GM19324 (cell line): ENCODE results near the gene B3GALT6.
"Not testable (repeated sequence)": the region's sequence is repeated elsewhere in the genome, so short reads cannot be mapped to it uniquely, and the experiment has no call there.

Experiments used
- ATAC-seq: cut with Tn5 transposase; IDR thresholded peaks from one replicate; pipeline ENCODE4 v1.9.1; 2021; ENCODE audit warnings: mild to moderate bottlenecking, moderate library complexity; ENCODE audit not compliant: unreplicated experiment, low FRiP score

Gene B3GALT6

GRCh38 chr1:1242461-1243265, 10.6 kb downstream of the B3GALT6 start:
- ATAC-seq = no peak

DNA sequence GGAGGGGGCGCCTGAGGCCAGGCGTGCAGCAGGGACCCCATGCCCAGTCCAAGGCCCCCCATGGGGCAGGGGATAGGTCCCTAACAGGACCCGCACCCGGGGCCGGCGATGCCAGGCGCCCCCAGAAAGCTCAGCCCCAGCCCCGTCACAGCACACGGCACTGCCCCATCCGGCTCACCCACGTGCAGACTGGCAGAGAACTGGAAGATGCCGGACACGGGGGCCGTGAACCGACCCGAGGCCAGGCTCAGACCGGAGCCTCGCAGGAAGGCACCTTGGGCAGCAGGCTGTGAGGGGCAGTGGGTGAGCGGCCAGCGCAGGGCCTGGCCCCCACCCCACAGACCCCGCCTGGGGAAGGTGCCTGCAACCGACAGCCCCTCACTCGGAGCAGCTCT, 11.2 kb downstream of the B3GALT6 start:
- ATAC-seq = no peak

DNA sequence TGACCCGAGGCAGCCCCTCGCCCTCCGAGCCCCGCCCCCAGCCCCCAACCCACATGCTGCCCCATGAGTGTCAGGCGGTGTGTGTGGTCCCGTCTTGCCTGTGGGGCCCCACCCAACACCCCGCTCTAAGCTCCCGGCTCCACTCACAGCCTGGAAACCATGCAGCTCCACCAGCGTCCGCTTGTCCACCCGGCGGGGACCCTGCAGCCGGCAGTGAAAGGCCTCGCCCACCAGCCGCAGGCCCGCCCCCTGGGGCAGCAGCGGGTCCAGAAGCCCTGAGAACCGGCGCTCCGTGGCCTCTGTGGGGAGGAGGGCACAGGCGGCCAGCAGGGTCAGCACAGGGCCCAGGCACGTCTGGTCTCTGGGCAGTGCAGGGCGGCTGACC, 11.8 kb downstream of the B3GALT6 start:
- ATAC-seq = no peak

DNA sequence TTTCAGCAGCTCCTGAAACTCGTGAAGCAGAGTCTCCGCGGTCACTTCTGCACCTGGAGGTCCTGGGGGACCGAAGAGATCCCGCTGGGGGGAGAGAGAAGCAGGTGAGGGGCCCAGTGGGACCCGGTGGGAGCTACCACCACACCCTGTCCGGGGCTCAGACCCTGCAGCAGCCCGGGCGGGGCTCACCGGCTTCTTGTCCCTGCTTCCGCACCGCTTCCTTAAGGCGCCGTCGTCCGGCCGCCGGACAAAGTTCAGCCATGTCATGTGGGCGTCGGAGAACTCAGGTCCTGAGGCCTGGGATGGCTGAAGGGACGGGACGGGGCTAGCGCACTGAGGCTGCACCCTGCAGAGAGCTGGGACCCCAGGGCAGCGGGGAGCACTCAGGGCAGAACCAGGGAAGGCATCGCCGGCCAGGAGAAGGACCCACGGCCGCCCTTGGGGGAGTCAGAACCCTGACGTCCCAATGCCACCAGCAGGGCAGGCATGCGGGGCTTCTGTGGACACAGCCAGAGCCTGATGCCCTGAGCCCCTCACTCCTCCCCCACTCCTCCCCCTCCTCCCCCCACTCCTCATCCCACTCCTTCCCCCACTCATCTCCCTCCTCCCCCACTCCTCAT, 12.3 kb downstream of the B3GALT6 start:
- no peak for ATAC-seq

DNA sequence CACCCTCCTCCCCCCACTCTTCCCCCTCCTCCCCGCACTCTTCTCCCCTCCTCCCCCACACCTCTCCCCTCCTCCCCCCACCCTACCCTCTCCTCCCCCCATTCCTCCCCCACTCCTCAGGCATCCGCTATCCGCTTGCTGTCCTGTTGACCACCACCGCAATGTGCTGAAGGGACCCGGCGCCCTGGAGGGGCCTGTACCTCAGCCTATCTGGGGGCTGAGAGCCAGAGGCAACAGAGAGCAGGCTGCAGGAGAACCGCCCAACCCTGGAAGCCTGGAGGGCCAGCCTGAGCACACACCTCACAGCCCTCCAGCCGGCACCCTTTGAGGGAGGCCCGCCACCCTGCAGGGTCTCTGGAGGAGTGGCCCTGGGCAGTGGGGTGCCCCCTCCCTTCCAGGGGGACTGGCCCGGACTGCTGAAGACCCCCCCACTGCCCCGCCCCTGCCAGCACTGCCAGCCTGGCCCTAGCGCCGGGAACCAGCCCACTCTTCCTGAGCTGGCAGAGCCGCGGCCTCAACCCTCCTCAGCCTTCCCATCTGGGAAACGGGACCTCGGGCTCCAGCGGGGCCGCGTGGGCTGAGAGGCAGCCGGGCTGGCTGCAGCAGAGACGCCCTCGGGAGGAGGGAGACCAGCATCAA, 13.3 kb downstream of the B3GALT6 start:
- no peak for ATAC-seq

DNA sequence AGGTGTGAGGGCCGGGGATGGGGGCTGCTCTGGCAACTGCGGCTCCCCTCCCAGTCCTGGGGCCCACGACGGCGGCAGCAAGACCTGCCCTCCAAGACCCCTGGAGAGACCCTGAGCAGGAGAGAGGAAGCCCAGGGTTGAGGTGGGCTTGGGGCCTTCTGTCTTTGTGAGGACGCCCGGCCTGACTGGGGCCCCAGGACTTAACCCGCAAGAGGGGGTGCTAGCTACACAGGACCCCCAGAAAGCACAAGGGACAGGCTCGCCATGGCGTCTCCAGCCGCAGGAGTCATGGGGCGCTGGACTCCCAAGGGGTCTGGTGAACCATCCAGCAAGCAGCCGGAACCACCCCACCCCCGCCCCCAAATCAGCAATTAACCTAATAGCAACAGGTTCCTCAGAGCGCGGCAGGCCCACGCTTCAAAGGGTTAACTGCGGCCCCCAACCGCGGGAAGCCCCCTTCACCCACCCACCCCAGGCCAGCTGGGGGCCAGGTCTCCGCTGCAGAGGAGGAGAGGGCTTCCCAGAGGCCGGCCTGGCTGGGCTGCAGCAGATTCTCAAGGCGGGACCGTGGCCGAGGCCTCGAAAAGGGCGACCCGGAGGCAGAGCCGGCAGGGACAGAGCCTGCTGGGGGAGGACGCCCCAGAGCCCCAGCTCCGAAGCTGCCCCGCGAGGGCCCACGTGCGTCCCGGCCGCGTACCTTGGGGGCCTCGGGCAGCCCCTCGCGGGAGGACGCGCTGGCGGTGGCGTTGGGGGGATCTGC, 14.0 kb downstream of the B3GALT6 start:
- no peak for ATAC-seq

GRCh38 chr1:1246577-1247340, 14.7 kb downstream of the B3GALT6 start, which contains the start of gene C1QTNF12:
TSS of gene C1QTNF12 (minus strand) at chr1:1246722. CDS start at chr1:1246690, 32 bp downstream.
- no peak for ATAC-seq

DNA sequence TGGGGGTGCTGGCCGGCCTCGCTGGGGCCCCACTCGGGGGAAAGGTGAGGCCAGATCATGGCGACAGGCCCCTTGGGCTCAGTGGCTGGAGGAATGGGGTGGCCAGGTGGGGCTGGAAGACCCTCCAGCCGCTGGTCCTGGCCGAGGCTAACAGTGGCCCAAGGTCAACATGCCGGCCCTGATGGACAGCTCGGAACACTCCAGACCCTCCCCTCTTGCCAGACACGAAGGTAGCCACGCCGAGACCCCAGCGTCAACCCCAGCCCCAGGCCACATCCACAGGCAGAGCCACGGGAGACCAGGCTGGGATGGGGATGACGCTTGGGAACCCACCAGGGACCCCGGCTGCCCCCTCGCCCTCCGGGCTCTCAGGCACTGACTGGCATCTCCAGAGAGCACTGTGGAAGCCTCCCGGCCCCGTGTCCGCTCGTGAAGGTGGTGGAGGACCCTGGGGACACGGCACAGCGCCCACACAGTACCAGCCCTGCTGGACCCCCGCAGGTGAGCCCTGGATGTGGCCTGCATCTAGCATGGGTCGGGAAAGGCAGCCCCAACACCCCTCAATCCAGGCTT, 15.4 kb downstream of the B3GALT6 start:
- no peak for ATAC-seq

DNA sequence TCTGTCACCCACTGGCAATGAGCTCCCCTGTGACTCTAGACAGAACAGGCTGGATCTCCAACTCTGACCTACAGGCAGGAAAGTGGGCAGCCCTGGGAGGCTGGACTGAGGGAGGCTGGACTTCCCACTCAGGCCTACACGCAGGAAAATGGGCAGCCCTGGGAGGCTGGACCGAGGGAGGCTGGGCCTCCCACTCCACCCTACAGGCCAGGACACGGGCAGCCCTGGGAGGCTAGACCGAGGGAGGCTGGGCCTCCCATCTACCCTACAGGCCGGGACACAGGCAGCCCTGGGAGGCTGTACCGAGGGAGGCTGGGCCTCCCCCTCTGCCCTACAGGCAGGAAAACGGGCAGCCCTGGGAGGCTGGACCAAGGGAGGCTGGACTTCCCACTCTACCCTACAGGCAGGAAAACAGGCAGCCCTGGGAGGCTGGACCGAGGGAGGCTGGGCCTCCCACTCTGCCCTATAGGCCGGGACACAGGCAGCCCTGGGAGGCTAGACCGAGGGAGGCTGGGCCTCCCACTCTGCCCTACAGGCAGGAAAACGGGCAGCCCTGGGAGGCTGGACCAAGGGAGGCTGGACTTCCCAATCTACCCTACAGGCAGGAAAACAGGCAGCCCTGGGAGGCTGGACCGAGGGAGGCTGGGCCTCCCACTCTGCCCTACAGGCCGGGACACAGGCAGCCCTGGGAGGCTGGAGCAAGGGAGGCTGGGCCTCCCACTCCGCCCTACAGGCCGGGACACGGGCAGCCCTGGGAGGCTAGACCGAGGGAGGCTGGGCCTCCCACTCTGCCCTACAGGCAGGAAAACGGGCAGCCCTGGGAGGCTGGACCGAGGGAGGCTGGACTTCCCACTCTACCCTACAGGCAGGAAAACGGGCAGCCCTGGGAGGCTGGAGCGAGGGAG, 16.2 kb downstream of the B3GALT6 start:
- not testable (repeated sequence) for ATAC-seq

DNA sequence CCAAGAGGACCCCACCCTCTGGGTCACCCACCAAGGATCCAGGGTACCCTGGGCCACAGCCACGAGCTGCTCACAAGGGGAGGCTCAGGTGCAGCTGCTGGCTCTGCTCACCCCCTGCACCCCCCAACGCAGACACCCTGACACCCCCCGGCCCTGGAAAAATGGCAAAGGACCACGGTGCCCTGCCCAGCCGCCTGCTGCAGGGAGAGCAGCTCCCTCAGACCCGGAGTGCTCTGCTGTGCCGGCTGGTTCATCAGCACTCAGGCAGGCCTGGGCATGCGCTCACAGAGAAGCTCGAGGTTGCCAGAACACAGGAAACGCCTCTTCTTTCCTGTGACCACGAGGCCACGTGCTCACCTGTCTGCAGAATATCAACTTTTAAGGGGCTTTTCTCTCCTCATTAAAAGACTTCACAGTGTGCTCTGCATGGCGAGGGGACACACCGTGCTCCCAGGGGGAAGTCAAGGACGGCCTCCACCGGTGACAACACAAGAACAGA, 18.8 kb downstream of the B3GALT6 start:
- ATAC-seq = no peak

- ATAC-seq = no peak
These were observed 21.3 kb downstream of the B3GALT6 start for GRCh38 chr1:1253314-1253713.

- no peak for ATAC-seq
These were observed 22.1 kb downstream of the B3GALT6 start for GRCh38 chr1:1253972-1254666.

DNA sequence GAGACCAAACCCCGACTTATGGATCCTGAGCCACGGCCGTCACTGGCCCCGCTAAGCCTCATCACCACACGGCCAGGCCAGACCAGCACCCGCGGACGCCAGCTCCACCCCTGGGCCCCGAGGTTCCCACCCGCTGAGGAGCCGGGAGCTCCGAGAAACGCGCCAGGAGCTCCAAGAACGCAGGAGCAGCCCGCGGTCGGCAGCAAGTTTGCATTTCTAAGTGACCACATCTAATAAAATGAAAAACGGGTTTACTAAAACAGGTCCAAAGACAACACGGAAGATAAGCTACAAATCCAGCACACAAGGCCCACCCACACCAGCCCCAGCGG, 22.6 kb downstream of the B3GALT6 start:
- no peak for ATAC-seq

- ATAC-seq = no peak
These were observed 23.0 kb downstream of the B3GALT6 start for GRCh38 chr1:1255078-1255477.

GRCh38 chr1:1255611-1256010, 23.6 kb downstream of the B3GALT6 start:
- ATAC-seq = no peak

GRCh38 chr1:1256956-1257871, 25.2 kb downstream of the B3GALT6 start:
- ATAC-seq = no peak

DNA sequence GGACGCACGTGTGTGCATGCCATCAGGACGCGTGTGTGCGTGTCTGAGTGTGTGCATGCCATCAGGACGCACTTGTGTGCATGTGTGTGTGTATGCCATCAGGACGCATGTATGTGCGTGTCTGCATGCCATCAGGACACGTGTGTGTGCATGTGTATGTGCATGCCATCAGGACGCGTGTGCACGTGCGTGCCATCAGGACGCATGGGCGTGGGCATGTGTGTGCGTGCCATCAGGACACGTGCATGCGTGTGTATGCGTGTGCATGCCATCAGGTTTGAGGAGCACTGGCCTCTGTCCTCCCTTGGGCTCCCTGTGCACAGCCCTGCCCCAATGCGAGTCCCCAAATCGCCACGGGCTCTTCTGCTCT, 27.1 kb downstream of the B3GALT6 start:
- ATAC-seq = no peak
